ENCODE measurements around the gene TRIM47. TPM values are rescaled to one million over a fixed set of nuclear protein-coding genes. Genes with fewer than 3 reads are reported as not detected.

The TRIM47 gene
- total and polyA plus RNA-seq, 2 of the 13 experiments (the other 11 are each of a cell fraction or from before 2014, with no cell fraction given) = 33.5 to 82.0 TPM

DNA sequence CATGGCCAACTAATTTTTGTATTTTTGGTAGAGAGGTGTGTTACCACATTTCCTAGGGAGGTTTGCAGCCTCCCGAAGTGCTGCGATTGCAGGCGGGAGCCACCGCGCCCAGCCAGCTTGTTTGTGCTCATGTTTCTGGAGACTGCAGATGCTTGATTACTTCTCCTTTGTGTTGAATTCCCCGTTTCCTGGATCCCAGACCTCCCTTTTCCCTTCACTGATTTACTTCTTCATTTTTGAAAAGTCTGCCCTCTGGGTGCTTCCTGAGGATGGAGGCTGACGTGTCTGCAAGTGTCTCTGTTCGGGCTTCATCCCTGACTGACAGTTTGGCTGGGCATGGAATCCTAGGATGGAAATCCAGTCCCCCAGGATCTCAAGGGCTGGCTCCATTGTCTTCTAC lies 7.0 kb upstream of the TRIM47 start:
- ChIA-PET CTCF (ENCODE audit: low intra/inter-chr PET ratio, low total read pairs) (no interaction called here), POLR2A (interaction anchor here (1.6 to 11.5 kb wide), 2 partner anchors 7 to 105 kb away, joined by 4 to 423 read pairs; partner anchors contain the start of gene TRIM65)
- no peak overlapping the region for H3K9ac ChIP-seq (ENCODE audit: insufficient read depth, low read depth, low read length)
- no peak overlapping the region for H3K27ac ChIP-seq (ENCODE audit: extremely low read length, insufficient read depth, low read length)
- TF ChIP-seq ZBTB42 (CRISPR knock-in tag; IDR thresholded peaks at IDR 0.05) = no peak
- TF ChIP-seq ZNF546 (CRISPR knock-in tag; conservative IDR thresholded peaks at IDR 0.05) = no peak
- no peak for TF ChIP-seq RFX3 (CRISPR knock-in tag; IDR thresholded peaks at IDR 0.05)
- TF ChIP-seq HOXA3 (CRISPR knock-in tag; IDR thresholded peaks at IDR 0.05) = no peak
- TF ChIP-seq, protein P1, sequence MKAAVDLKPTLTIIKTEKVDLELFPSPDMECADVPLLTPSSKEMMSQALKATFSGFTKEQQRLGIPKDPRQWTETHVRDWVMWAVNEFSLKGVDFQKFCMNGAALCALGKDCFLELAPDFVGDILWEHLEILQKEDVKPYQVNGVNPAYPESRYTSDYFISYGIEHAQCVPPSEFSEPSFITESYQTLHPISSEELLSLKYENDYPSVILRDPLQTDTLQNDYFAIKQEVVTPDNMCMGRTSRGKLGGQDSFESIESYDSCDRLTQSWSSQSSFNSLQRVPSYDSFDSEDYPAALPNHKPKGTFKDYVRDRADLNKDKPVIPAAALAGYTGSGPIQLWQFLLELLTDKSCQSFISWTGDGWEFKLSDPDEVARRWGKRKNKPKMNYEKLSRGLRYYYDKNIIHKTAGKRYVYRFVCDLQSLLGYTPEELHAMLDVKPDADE (CRISPR knock-in tag; IDR thresholded peaks at IDR 0.05) = no peak
- no peak for TF ChIP-seq MIER3 (CRISPR knock-in tag; IDR thresholded peaks at IDR 0.05; ENCODE audit: borderline replicate concordance)
- no peak for TF ChIP-seq CBFB (CRISPR knock-in tag; IDR thresholded peaks at IDR 0.05)
- no peak for TF ChIP-seq ZBTB38 (CRISPR knock-in tag; IDR thresholded peaks at IDR 0.05)
- TF ChIP-seq CREBL2 (CRISPR knock-in tag; IDR thresholded peaks at IDR 0.05; ENCODE audit: borderline replicate concordance) = no peak
- no peak overlapping the region for H3K4me3 ChIP-seq (replicated peaks in 1 of 3; ENCODE audit: insufficient read depth in 1 of 3, low read depth in 2 of 3, low read length in 3 of 3)
- no peaks in the 10 kb centered on the region for H4K20me1 ChIP-seq (ENCODE audit: insufficient read depth, low read length)
- DNase-seq (ENCODE audit: low spot score) = no peak
- no peak overlapping the region for H2AFZ ChIP-seq (ENCODE audit: low read length)
- H3K27me3 ChIP-seq (ENCODE audit: control insufficient read depth in 1 of 2, insufficient read depth in 2 of 2, low read length in 2 of 2) = no peaks in the 10 kb centered on the region
- intact Hi-C loops (cut with micrococcal nuclease; ENCODE audit: unreplicated experiment) = no loop called here
- no peak for ATAC-seq
- H3K4me2 ChIP-seq (ENCODE audit: low read depth, low read length) = no peak overlapping the region
- H3K36me3 ChIP-seq (replicated peaks in 1 of 2; ENCODE audit: control insufficient read depth in 1 of 2, insufficient read depth in 2 of 2, low read length in 2 of 2) = no peaks in the 10 kb centered on the region
- H3K4me1 ChIP-seq (ENCODE audit: insufficient read depth, low read length) = peaks cover 4% of the 10 kb centered on the region
- no peaks in the 10 kb centered on the region for H3K9me3 ChIP-seq (ENCODE audit: low read length)
- in situ Hi-C loops (cut with HindIII; ENCODE audit: extremely low pct_ligation_motif_present, low pct_unique_long_range_greater_than_20kb) = no loop called here
- no peak for FAIRE-seq
- no TSS peak for BruUV-seq (replicated peaks)
- WGBS (ENCODE audit: low lambda C conversion rate) = 85% methylated on average over 8 of the region's 8 CpGs
- no peaks in the 10 kb centered on the region for H3K79me2 ChIP-seq (ENCODE audit: insufficient read depth, low read length)

Measured in HepG2 (cell line).